SJCRH30 (cell line): ENCODE measurements around the gene AGRN. TPM values are rescaled to one million over a fixed set of nuclear protein-coding genes. Genes with fewer than 3 reads are reported as not detected.
"Not testable (repeated sequence)": the region's sequence is repeated elsewhere in the genome, so short reads cannot be mapped to it uniquely, and the experiment has no call there.

Source experiments
- DNase-seq, 2 experiments: peaks; one replicate each; pipeline ENCODE4 v3.0.0-alpha.2; 2015 to 2020
- H3K27ac ChIP-seq: fragments of 250-450 bp; sonication (Bioruptor Pico); 2 replicates; pipeline ENCODE4 v1.5.1; 2020; ENCODE audit warnings: mild to moderate bottlenecking, moderate library complexity
- H3K27me3 ChIP-seq: fragments of 250-450 bp; sonication (Bioruptor Pico); 2 replicates; pipeline ENCODE4 v1.5.1; 2020; ENCODE audit warnings: mild to moderate bottlenecking, moderate library complexity
- H3K36me3 ChIP-seq: fragments of 250-450 bp; sonication (Bioruptor Pico); 2 replicates; pipeline ENCODE4 v1.5.1; 2020; ENCODE audit warnings: mild to moderate bottlenecking, moderate library complexity
- H3K4me1 ChIP-seq: fragments of 250-450 bp; sonication (Bioruptor Pico); 2 replicates; pipeline ENCODE4 v1.5.1; 2020; ENCODE audit warnings: mild to moderate bottlenecking, moderate library complexity
- H3K4me3 ChIP-seq: fragments of 250-450 bp; sonication (Bioruptor Pico); 2 replicates; pipeline ENCODE4 v1.5.1; 2020; ENCODE audit warnings: mild to moderate bottlenecking, moderate library complexity
- H3K9me3 ChIP-seq: fragments of 250-450 bp; sonication (Bioruptor Pico); replicated peaks from 2 replicates; pipeline ENCODE4 v1.5.1; 2020; ENCODE audit warnings: mild to moderate bottlenecking, moderate library complexity
- total RNA-seq: library from RNA; depleted of rRNA; stranded (reverse); fragments of >200 nt; shearing (Covaris generic); gene quantifications from 2 replicates; pipeline ENCODE4 v1.2.3, GENCODE V29; 2014

AGRN gene
- total RNA-seq, 1 experiment from 2014 or later, result 13.7 TPM

- Histone ChIP-seq H3K9me3 (no peaks in the 10 kb centered on the region), H3K27me3 (no peaks in the 10 kb centered on the region), H3K4me3 (no peak overlapping the region), H3K36me3 (peaks cover 3% of the 10 kb centered on the region; the same call in 1 of the 2 replicates), H3K4me1 (no peaks in the 10 kb centered on the region), H3K27ac (no peak overlapping the region)
- no peak for DNase-seq
Measured at GRCh38 chr1:1049318-1050165, 29.6 kb downstream of the AGRN start.

- Histone ChIP-seq H3K9me3 (no peaks in the 10 kb centered on the region), H3K27ac (no peak overlapping the region), H3K36me3 (peaks cover 3% of the 10 kb centered on the region; the same call in 1 of the 2 replicates), H3K27me3 (no peaks in the 10 kb centered on the region), H3K4me3 (no peak overlapping the region), H3K4me1 (no peaks in the 10 kb centered on the region)
- no peak for DNase-seq
Measured at GRCh38 chr1:1050577-1051052, 30.7 kb downstream of the AGRN start.

GRCh38 chr1:1051127-1051810, 31.3 kb downstream of the AGRN start:
- no peak for DNase-seq
- Histone ChIP-seq H3K4me1 (no peaks in the 10 kb centered on the region), H3K27me3 (no peaks in the 10 kb centered on the region), H3K9me3 (no peaks in the 10 kb centered on the region), H3K4me3 (no peak overlapping the region), H3K27ac (no peak overlapping the region), H3K36me3 (peaks cover 3% of the 10 kb centered on the region; the same call in 1 of the 2 replicates)

GRCh38 chr1:1052003-1052840, 32.3 kb downstream of the AGRN start:
- Histone ChIP-seq H3K36me3 (peaks cover under 1% of the 10 kb centered on the region; the same call in 1 of the 2 replicates), H3K27me3 (no peaks in the 10 kb centered on the region), H3K4me1 (no peaks in the 10 kb centered on the region), H3K4me3 (no peak overlapping the region), H3K27ac (no peak overlapping the region), H3K9me3 (no peaks in the 10 kb centered on the region)
- DNase-seq, result no peak

GRCh38 chr1:1053022-1053421, 33.1 kb downstream of the AGRN start:
- no peak overlapping the region for H3K4me3 ChIP-seq
- H3K4me1 ChIP-seq, result no peaks in the 10 kb centered on the region
- H3K9me3 ChIP-seq, result no peaks in the 10 kb centered on the region
- peaks cover 7% of the 10 kb centered on the region for H3K27me3 ChIP-seq
- no peaks in the 10 kb centered on the region for H3K36me3 ChIP-seq
- no peak for DNase-seq
- no peak overlapping the region for H3K27ac ChIP-seq

GRCh38 chr1:1053682-1054081, 33.8 kb downstream of the AGRN start:
- no peak for DNase-seq
- Histone ChIP-seq H3K4me3 (no peak overlapping the region), H3K27me3 (peaks cover 14% of the 10 kb centered on the region), H3K36me3 (no peaks in the 10 kb centered on the region), H3K9me3 (no peaks in the 10 kb centered on the region), H3K4me1 (peaks cover under 1% of the 10 kb centered on the region; the same call in 1 of the 2 replicates), H3K27ac (no peak overlapping the region)

GRCh38 chr1:1054099-1054700, 34.3 kb downstream of the AGRN start:
- H3K27me3 ChIP-seq, result peaks cover 17% of the 10 kb centered on the region
- no peak overlapping the region for H3K4me3 ChIP-seq
- H3K4me1 ChIP-seq, result peaks cover 3% of the 10 kb centered on the region; the same call in 1 of the 2 replicates
- no peak overlapping the region for H3K27ac ChIP-seq
- H3K36me3 ChIP-seq, result no peaks in the 10 kb centered on the region
- no peak for DNase-seq
- no peaks in the 10 kb centered on the region for H3K9me3 ChIP-seq

- H3K36me3 ChIP-seq, result no peaks in the 10 kb centered on the region
- no peak overlapping the region for H3K27ac ChIP-seq
- no peak overlapping the region for H3K4me3 ChIP-seq
- DNase-seq, result no peak
- H3K27me3 ChIP-seq, result peaks cover 20% of the 10 kb centered on the region
- no peaks in the 10 kb centered on the region for H3K9me3 ChIP-seq
- peaks cover 6% of the 10 kb centered on the region; the same call in 1 of the 2 replicates for H3K4me1 ChIP-seq
Measured at GRCh38 chr1:1054971-1055370, 35.1 kb downstream of the AGRN start.

- no peak overlapping the region for H3K4me3 ChIP-seq
- H3K27me3 ChIP-seq, result peaks cover 29% of the 10 kb centered on the region
- H3K9me3 ChIP-seq, result no peaks in the 10 kb centered on the region
- peaks cover 7% of the 10 kb centered on the region; the same call in 1 of the 2 replicates for H3K4me1 ChIP-seq
- H3K36me3 ChIP-seq, result no peaks in the 10 kb centered on the region
- DNase-seq, result no peak
- no peak overlapping the region for H3K27ac ChIP-seq
Measured at GRCh38 chr1:1055841-1056736, 36.2 kb downstream of the AGRN start.

- H3K4me1 ChIP-seq, H3K9me3 ChIP-seq, H3K36me3 ChIP-seq, H3K4me3 ChIP-seq, H3K27ac ChIP-seq, DNase-seq: not testable (repeated sequence)
- peaks cover 41% of the 10 kb centered on the region for H3K27me3 ChIP-seq
Measured at GRCh38 chr1:1057769-1058087, 37.8 kb downstream of the AGRN start.

- DNase-seq, result no peak
- Histone ChIP-seq H3K36me3 (no peaks in the 10 kb centered on the region), H3K4me3 (peak overlapping the region; percentile 61; the same call in 1 of the 2 replicates), H3K9me3 (no peaks in the 10 kb centered on the region), H3K27ac (no peak overlapping the region), H3K4me1 (peaks cover 7% of the 10 kb centered on the region; the same call in 1 of the 2 replicates), H3K27me3 (peaks cover 47% of the 10 kb centered on the region)
Measured at GRCh38 chr1:1058088-1058905, 38.4 kb downstream of the AGRN start.

GRCh38 chr1:1058921-1059493, 39.1 kb downstream of the AGRN start:
- H3K4me1 ChIP-seq, result peaks cover 11% of the 10 kb centered on the region; the same call in 1 of the 2 replicates
- peak overlapping the region; percentile 61 for H3K4me3 ChIP-seq
- H3K9me3 ChIP-seq, result no peaks in the 10 kb centered on the region
- H3K36me3 ChIP-seq, result no peaks in the 10 kb centered on the region
- peak; percentile 68 to 71 for DNase-seq
- H3K27ac ChIP-seq, result no peak overlapping the region
- H3K27me3 ChIP-seq, result peaks cover 51% of the 10 kb centered on the region
